Transverse colon (tissue), 4 donors: ENCODE data around the gene CXCL17. TPM values are rescaled to one million over a fixed set of nuclear protein-coding genes. Genes with fewer than 3 reads are reported as not detected.
A peak's percentile ranks its signal among the peaks of the same experiment; 100 is the strongest.

Experiments used
- DNase-seq: peaks from one replicate; pipeline ENCODE4 v3.0.0-alpha.2; 2019
- H3K27ac ChIP-seq, 4 donors: fragments of 200-600 bp; sonication (generic); 2 replicates each; pipeline ENCODE4 v1.5.1; 2016 to 2018; ENCODE audit warnings: inconsistent platforms in 4 of 4
- H3K27me3 ChIP-seq: fragments of 200-600 bp; sonication (generic); 2 replicates; pipeline ENCODE4 v1.5.1; 2017; ENCODE audit warnings: inconsistent platforms
- H3K36me3 ChIP-seq, 4 donors: fragments of 200-600 bp; sonication (generic); 2 replicates each; pipeline ENCODE4 v1.5.1; 2017 to 2019; ENCODE audit warnings: inconsistent platforms in 4 of 4
- H3K4me1 ChIP-seq, 4 donors: fragments of 200-600 bp; sonication (generic); 2 replicates each; pipeline ENCODE4 v1.5.1; 2017 to 2020; ENCODE audit warnings: inconsistent platforms in 4 of 4
- H3K4me3 ChIP-seq, 4 donors: fragments of 200-600 bp; sonication (generic); 1 replicate in 1 of 4; 2 replicates in 3 of 4; pipeline versions ENCODE4 v1.5.1 to v1.6.1; 2017 to 2019; ENCODE audit warnings: inconsistent platforms in 4 of 4
- H3K9me3 ChIP-seq, 2 donors: fragments of 200-600 bp; sonication (generic); 2 replicates each; pipeline ENCODE4 v1.5.1; 2017 to 2019; ENCODE audit warnings: inconsistent platforms in 2 of 2
- EP300 ChIP-seq: sonication (generic); formaldehyde crosslinking; IDR thresholded peaks from one replicate; pipeline ENCODE4 v1.6.1; 2017; ENCODE audit warnings: antibody characterized with exemption, low read depth
- POLR2A ChIP-seq: fragments of 450-650 bp; IDR thresholded peaks from one replicate; pipeline ENCODE4 v1.6.1; 2016; ENCODE audit warnings: antibody characterized with exemption, mild to moderate bottlenecking, moderate library complexity
- POLR2AphosphoS5 ChIP-seq, 3 donors: sonication (generic); formaldehyde crosslinking; IDR thresholded peaks; one replicate each; pipeline ENCODE4 v1.6.1; 2016; ENCODE audit warnings: antibody characterized with exemption in 3 of 3
- WGBS, 2 donors: methylation state at CpG; one replicate each; pipeline ENCODE4 v1.1.5; 2018; ENCODE audit warnings: low coverage in 1 of 2; 5-methylcytosine and 5-hydroxymethylcytosine counted together
- in situ Hi-C, 4 donors: fragments of 200-750 bp; cut with MboI; loops; one replicate each; pipeline versions ENCODE4 v1.15.0 to v1.15.1; 2017; ENCODE audit warnings: low sequenced_read_pairs in 3 of 4, low pct_ligation_motif_present in 1 of 4, low pct_unique_long_range_greater_than_20kb in 1 of 4
- intact Hi-C: fragments of 100-400 bp; cut with DNase I; formaldehyde crosslinking; loops from one replicate; pipeline ENCODE4 v1.15.1; 2023; ENCODE audit warnings: low total_unique reads
- total RNA-seq, 4 donors: library from RNA; depleted of rRNA; stranded (reverse); fragments of >200 nt; gene quantifications; one replicate each; pipeline ENCODE4 v1.1.0, GENCODE V29; 2016
- TF ChIP-seq, protein P1 (sequence below), 5 experiments: fragments of 200-600 bp in 3 of 5; fragments of 450-650 bp in 2 of 5; sonication (generic) in 3 of 5; IDR thresholded peaks; 1 replicate in 2 of 5; 2 replicates in 3 of 5; pipeline ENCODE4 v1.5.1; 2016 to 2017; ENCODE audit warnings: antibody characterized with exemption in 5 of 5, inconsistent platforms in 3 of 5, mild to moderate bottlenecking in 2 of 5, moderate library complexity in 1 of 5

Gene CXCL17
- total RNA-seq, 4 donors from 2014 or later = not detected

DNA sequence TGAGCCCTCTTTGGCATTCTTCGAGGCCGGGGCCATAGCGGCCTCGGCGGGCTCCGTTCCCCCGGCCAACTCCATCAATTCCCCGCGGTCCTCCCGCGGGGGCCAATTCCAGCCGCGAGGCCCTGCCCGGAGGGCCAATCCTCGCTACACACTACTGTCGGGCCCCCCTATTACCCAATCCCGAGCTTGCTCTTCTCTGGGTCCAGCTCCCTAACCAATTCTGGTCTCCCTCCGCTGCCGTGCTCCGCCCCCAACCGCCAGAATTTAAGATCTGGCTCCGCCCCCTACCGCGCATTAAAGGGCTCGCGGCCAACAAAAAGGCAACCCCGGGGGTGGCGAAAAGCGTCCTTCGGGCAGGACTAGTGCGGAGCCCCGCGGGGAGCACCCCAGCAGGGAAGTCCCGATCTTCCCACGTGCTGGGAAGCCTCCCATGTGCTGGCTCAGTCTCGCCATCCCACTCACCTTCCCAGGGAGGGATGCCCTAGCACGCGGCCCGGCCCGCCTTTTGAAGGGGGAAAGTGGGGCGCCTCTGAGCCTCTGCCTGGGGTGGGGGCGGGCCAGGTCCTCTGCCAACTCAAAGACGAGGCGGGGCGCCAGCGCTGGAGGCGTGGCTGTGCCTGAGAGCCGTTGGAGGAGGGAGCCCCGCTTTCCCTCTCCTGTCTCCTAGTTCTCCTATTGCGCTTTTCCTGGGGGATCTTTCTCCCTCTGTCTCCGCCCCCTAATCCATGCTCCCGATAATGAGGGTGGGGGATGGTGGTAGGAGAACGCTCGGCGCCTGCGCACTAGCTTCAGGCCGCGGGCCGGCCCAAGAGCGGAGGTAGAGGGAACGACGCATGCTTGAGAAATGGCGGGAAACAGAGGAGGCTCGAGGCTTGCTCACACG, 19.0 kb downstream of the CXCL17 start:
- intact Hi-C loops = no loop called here
- H3K36me3 ChIP-seq = no peaks in the 10 kb centered on the region
- TF ChIP-seq POLR2A (peak; percentile 39), POLR2AphosphoS5 (IDR thresholded peaks at IDR 0.05) (peak in 2 of 3 donors; percentile 43 to 63)
- TF ChIP-seq, protein P1, sequence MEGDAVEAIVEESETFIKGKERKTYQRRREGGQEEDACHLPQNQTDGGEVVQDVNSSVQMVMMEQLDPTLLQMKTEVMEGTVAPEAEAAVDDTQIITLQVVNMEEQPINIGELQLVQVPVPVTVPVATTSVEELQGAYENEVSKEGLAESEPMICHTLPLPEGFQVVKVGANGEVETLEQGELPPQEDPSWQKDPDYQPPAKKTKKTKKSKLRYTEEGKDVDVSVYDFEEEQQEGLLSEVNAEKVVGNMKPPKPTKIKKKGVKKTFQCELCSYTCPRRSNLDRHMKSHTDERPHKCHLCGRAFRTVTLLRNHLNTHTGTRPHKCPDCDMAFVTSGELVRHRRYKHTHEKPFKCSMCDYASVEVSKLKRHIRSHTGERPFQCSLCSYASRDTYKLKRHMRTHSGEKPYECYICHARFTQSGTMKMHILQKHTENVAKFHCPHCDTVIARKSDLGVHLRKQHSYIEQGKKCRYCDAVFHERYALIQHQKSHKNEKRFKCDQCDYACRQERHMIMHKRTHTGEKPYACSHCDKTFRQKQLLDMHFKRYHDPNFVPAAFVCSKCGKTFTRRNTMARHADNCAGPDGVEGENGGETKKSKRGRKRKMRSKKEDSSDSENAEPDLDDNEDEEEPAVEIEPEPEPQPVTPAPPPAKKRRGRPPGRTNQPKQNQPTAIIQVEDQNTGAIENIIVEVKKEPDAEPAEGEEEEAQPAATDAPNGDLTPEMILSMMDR (IDR thresholded peaks at IDR 0.05) = no peak
- peak overlapping the region; percentile 48 to 75 (median 72) for H3K27ac ChIP-seq
- in situ Hi-C loops = no loop called here
- peaks cover 5 to 29% (median 21%) of the 10 kb centered on the region in 4 donors for H3K4me1 ChIP-seq
- H3K4me3 ChIP-seq = peak overlapping the region; percentile 46 to 75 (median 60)
- H3K9me3 ChIP-seq = no peaks in the 10 kb centered on the region
- WGBS, 2 donors = 15% methylated on average over 63 of the region's 65 CpGs; no CpG with 5 or more reads in 1 of the 2 donors
- no peaks in the 10 kb centered on the region for H3K27me3 ChIP-seq
- DNase-seq = peak; percentile 92

- DNase-seq = peak; percentile 47
Observed at GRCh38 chr19:42422901-42423461, 19.8 kb downstream of the CXCL17 start.

GRCh38 chr19:42422092-42422900, 20.4 kb downstream of the CXCL17 start:
- H3K27me3 ChIP-seq = no peaks in the 10 kb centered on the region
- H3K27ac ChIP-seq = peak overlapping the region; percentile 48 to 75 (median 72)
- no peaks in the 10 kb centered on the region for H3K9me3 ChIP-seq
- no peak for DNase-seq
- intact Hi-C loops (no loop called here), in situ Hi-C loops (no loop called here)
- TF ChIP-seq POLR2AphosphoS5 (IDR thresholded peaks at IDR 0.05) (no peak), POLR2A (no peak), EP300 (no peak)
- TF ChIP-seq, protein P1 (IDR thresholded peaks at IDR 0.05) = no peak
- H3K4me1 ChIP-seq = peaks cover 5 to 24% (median 18%) of the 10 kb centered on the region in 4 donors
- WGBS, 2 donors = 63 to 100% methylated on average over 4 to 17 of the region's 17 CpGs
- no peaks in the 10 kb centered on the region for H3K36me3 ChIP-seq
- peak overlapping the region in 3 of 4 donors; percentile 46 to 75 (median 60) for H3K4me3 ChIP-seq

More at GRCh38 chr19:42422901-42423461, 19.8 kb downstream of the CXCL17 start:
- 0 to 2% methylated on average over 1 to 38 of the region's 38 CpGs for WGBS, 2 donors
- Histone ChIP-seq H3K4me3 (peak overlapping the region; percentile 46 to 75 (median 60)), H3K36me3 (no peaks in the 10 kb centered on the region), H3K4me1 (peaks cover 5 to 28% (median 21%) of the 10 kb centered on the region in 4 donors), H3K9me3 (no peaks in the 10 kb centered on the region), H3K27ac (peak overlapping the region; percentile 48 to 75 (median 72)), H3K27me3 (no peaks in the 10 kb centered on the region)
- intact Hi-C loops (no loop called here), in situ Hi-C loops (no loop called here)
- TF ChIP-seq POLR2AphosphoS5 (IDR thresholded peaks at IDR 0.05) = peak in 1 of 3 donors; percentile 6
- TF ChIP-seq, protein P1 (IDR thresholded peaks at IDR 0.05) = no peak

GRCh38 chr19:42421591-42422031, 21.1 kb downstream of the CXCL17 start:
- H3K27me3 ChIP-seq = no peaks in the 10 kb centered on the region
- no peak overlapping the region for H3K27ac ChIP-seq
- peaks cover 5 to 24% (median 18%) of the 10 kb centered on the region in 4 donors for H3K4me1 ChIP-seq
- WGBS, 2 donors = 80% methylated on average over 1 to 9 of the region's 9 CpGs
- no peaks in the 10 kb centered on the region for H3K36me3 ChIP-seq
- H3K4me3 ChIP-seq = no peak overlapping the region
- DNase-seq = no peak
- H3K9me3 ChIP-seq = no peaks in the 10 kb centered on the region
- in situ Hi-C loops (no loop called here), intact Hi-C loops (no loop called here)
- TF ChIP-seq, protein P1 (IDR thresholded peaks at IDR 0.05) = no peak
- no peak for TF ChIP-seq EP300
- no peak for TF ChIP-seq POLR2A
- no peak for TF ChIP-seq POLR2AphosphoS5 (IDR thresholded peaks at IDR 0.05)
